NCI-H1048 (cell line): ENCODE measurements around the gene KRT14.
"Not testable (repeated sequence)": the region's sequence is repeated elsewhere in the genome, so short reads cannot be mapped to it uniquely, and the experiment has no call there.

Source experiments
- DNase-seq: peaks from one replicate; lab custom pipeline; 2025; lab: John Stamatoyannopoulos, UW

The KRT14 gene

DNA sequence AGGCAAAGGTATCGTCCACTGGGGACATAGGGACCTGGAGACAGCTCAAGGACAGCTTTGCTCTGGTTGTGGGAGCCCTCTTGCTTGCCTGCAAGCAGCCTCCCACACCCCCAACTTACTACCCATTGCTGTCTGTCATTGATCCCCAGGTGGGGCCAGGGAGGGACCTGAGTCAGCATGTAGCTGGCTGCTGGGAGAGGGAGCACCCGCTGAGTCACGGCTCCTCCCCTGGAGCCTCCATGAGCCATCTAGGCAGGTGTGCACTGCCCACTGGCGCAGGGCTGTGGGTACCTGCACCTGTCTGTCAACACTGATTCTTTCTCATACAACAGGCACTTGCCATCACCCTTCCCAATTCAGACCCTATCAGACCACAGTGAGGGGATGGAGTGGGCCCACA, 10.0 kb downstream of the KRT14 start:
- DNase-seq = not testable (repeated sequence)

DNA sequence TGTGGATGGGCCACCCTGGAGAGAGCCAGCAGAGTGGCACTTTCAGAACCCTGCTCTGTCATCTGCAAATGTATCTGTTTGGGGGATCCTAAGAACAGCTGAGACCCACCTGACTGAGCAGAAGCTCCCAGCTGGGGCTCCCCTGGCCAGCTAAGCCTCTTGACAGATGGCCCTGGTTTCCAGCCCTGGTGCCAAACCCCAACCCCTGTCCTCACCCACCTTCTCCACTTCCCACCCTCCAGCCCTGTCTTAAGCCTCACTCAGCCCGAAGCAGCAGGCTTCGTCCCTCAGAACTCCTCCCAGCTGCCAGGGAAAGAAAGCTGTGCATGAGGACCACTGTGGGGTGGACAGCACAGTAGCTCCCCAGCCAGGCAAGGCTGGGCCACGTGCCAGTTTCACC, 11.4 kb downstream of the KRT14 start:
- no peak for DNase-seq

DNA sequence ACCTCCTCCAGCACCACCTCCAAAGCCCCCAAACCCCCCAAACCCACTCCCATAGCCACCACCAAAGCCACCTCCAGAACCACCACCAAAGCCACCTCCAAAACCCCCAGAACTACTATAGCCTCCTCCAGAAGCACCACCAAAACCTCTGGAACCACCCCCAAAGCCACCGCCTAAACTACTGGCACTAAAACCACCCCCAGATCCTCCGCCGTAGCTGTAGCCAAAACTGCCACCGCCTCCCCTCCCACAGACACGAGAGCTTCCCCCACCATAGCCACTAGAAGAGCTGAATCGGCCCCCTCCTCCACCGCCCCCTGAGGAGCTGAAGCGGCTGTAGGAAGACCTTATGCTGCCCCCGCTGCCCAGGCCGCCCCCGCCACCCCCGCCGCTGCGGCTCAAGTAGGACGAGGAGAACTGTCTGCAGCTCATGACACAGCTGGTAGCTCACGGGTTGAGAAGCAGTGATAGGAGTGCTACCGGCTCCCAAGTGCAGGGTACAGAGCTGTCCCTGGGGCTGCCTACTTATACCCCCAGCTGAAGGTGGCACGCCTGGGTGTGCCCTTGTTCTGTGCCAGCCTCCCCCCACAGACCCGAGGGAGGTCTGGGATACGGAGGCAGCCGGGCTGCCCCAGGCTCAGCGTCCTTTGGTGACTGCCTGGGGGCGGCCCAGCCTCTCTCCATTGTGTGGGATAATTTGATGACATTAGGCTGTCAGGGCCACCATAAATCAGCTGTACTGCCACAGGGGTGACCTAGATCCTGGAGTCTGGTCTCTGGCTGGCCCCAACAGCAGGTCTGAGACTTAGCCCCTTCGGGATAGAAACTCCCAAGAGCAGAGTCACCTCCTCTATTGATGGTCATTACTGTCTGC, 14.9 kb downstream of the KRT14 start, which contains the start of gene KRT9:
Gene KRT9 (minus strand): TSS at position 499 of the 874 bp plus-strand sequence. CDS start 67 bp downstream, at position 432.
- no peak for DNase-seq

DNA sequence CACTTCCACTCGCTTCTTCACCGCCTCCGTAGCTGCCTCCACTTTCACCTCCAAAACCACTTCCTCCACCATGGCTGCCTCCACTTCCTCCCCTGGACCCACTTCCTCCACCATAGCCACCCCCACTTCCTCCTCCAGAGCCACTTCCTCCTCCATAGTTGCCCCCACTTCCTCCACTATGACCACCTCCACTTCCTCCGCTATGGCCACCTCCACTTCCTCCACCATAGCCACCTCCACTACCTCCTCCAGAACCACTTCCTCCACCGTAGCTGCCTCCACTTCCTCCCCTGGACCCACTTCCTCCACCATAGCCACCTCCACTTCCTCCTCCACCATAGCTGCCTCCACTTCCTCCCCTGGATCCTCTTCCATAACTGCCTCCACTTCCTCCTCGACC, 19.4 kb downstream of the KRT14 start:
- no peak for DNase-seq

DNA sequence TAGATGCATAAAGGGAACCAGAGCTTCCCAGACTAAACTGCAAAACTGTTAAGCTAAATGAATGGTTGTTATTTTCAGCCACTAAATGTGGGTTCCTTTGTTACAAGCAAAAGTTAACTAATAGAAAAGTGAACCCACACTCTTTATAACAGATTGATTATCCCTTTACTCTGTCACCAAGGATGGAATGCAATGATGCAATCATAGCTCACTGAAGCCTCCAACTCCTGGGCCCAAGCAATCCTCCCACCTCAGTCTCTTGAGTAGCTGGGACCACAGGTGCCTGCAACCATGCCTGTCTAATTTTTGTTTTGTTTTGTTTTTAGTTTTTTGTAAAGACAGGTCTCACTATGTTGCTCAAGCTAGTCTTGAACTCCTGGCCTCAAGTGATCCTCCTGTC, 21.4 kb downstream of the KRT14 start:
- DNase-seq = no peak

- no peak for DNase-seq
These were observed 23.0 kb downstream of the KRT14 start for GRCh38 chr17:41563607-41564170.

DNA sequence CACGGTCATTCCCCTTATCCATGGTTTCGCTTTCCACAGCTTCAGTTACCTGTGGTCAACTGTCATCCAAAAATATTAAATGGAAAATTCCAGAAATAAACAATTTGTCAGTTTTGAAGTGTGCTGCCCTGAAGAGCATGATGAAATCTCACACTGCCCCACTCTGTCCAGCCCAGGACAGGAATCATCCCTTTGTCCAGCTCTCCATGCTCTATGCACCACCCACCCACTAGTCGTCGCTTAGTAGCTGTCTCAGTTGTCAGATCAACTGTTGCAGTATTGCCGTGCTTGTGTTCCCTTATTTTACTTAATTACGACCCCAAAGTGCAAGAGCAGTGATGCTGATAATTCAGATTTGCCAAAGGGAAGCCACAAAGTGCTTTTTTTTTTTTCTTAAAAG, 25.1 kb downstream of the KRT14 start:
- DNase-seq = no peak

- DNase-seq = no peak
These were observed 27.1 kb downstream of the KRT14 start for GRCh38 chr17:41559548-41559947.

DNA sequence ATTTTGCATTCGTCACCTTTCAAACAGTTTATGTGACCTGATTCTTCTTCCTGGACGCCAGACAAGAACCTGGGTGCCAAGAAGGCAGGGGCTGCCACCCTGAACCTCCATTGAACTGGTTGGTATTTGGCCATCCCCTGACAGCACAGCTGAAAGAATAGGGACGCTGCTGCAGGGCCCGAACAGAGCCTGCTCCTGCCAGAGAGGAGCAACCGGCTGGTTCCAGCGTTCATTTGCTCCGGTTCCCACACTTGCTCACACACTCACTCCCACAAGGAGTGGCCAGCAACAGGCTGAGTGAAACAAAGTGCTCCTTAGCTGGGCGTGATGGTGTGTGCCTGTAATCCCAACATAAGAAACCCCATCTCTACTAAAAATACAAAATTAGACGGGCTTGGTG, 29.8 kb downstream of the KRT14 start:
- DNase-seq = no peak

DNA sequence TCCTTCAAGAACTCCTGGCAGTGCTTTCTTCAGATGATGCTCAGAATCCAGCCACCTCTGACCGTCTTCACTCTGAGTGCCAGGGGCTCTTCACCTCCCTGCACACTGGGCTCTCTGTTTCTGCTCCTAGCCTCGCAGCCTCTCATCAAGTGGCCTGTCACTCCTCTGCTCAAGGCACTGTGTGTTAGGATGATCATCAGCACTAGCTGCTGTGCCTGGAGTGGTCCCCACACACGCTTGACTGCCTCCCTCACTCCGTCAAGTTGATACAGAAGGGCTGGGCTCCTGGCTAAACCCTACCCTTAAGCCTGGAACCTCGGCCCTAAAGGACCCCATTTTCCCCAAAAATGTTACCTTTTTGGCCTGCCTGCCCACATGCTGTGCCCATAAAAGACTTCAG, 30.4 kb downstream of the KRT14 start:
- DNase-seq = no peak

- DNase-seq = no peak
These were observed 31.4 kb downstream of the KRT14 start for GRCh38 chr17:41555105-41555887.

DNA sequence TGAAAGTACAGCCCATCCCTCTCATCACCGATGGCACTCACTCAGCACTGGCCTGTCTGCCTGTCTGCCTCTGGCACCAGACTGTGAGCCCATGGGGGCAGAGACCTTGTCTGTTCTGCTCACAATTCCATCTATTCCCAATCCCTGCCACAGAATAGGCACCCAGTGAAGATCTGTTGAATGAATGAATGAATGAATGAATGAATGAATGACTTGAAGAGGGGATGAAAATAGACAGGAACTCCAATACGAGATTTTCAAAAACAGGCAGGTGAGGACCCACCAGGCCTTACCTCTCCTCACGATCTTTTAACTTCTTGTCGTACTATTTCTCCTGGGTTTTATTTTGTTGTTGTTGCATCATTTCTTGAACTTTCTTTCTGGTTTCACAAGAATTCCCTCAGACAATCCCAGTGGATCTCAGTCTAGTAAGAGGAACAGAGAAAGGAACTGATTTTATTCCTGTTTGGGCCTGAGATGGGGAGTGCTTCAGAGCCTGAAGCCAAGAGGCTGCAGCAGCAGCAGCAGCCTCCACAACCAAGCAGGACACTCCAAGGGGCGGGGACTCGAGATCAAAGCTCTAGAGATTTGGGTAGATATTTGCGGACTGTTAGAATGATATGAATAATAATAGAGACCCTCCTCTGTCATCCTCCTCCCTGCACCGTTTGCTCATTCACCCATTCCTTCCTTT, 32.6 kb downstream of the KRT14 start:
- no peak for DNase-seq

- DNase-seq = no peak
These were observed 33.5 kb downstream of the KRT14 start for GRCh38 chr17:41553176-41553575.

DNA sequence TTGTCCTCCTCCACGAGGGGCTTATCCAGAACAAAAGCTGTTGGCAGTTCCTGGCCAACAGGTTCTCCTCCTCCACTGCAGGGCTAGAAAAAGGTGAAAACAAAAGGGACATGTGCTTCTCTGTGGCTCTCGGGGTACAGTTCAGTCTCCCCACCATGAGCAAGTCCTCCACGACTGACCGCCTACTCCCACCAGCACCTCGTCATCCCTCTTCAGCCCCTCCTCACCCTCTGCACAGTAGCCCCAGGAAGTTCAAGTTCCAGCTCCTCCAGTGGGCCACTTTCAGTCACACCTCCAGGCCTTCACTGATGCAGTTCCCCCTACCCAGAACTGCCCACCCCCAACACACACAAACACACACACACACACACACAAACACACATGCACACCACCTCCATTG, 34.2 kb downstream of the KRT14 start:
- DNase-seq = no peak

DNA sequence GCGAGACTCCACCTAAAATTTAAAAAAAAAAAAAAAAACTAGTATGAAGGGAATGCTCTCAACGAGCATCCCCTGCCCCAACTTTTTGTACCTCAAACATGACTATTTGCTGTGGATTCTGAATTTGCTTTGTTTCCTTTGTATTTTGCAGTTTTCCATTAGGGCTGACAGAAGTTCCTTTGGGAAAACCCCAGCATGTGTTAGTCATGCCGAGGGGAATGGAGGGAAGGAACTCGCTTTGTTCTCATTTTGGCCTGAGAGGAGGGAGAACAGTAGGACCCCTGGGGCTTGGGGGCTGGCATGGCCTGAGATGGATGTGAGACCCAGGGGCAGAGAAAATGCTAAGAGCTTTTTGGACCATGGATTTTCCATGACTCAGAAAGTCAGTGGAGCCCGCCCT, 35.3 kb downstream of the KRT14 start:
- no peak for DNase-seq

GRCh38 chr17:41549596-41550039, 37.1 kb downstream of the KRT14 start:
- no peak for DNase-seq

DNA sequence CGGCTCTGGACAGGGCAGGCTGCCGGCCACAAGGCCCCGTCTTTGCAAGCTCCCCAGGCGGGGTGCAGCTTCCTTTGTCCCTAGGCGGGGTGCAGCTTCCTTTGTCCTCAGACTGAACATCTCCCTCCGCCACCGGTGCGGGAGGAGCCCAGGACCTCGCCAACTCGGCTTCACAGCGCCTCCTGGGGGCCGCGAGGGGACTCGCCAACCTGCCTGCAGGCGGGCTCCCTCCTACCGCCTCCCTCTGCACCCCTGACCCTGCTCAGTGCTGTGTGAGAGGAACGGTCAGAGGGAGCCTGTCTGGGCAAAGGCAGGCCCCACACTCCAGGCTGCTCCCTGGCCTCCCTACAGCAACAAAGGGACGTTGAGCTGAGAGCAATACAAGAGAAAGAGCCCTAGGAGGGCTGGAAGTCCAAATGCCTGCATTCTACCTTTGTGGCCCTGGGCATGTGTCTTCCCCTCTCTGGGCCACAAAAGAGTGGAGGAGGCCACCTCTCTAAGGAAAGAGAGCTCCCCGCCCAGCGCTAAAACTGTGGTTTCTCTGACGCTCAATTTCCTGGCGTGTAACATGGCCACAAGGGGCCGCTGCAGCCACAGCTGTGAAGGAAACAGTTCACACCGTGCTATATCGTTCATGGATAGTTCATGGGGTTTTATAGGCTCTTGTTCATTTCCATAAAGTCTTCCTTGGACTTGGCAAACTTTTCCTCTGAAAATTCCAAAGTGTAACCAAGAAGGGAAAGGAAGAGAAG, 37.7 kb downstream of the KRT14 start:
- DNase-seq = peak; percentile 40

GRCh38 chr17:41547921-41548843, 38.5 kb downstream of the KRT14 start:
- no peak for DNase-seq

GRCh38 chr17:41547378-41547841, 39.3 kb downstream of the KRT14 start:
- no peak for DNase-seq

GRCh38 chr17:41546819-41547218, 39.9 kb downstream of the KRT14 start:
- no peak for DNase-seq
